Esophagus muscularis mucosa (tissue), 4 donors: ENCODE data around the gene TMA7B. TPM values are rescaled to one million over a fixed set of nuclear protein-coding genes. Genes with fewer than 3 reads are reported as not detected.

Experiments
- DNase-seq: peaks from one replicate; pipeline ENCODE4 v3.0.0-alpha.2; 2017; ENCODE audit errors: extremely low spot score
- H3K27ac ChIP-seq, 4 donors: fragments of 200-600 bp; sonication (generic); replicated peaks in 1 of 4; 1 replicate in 3 of 4; 2 replicates in 1 of 4; pipeline ENCODE4 v1.5.1; 2016 to 2019; ENCODE audit warnings: mild to moderate bottlenecking in 1 of 4
- H3K27me3 ChIP-seq, 4 donors: fragments of 200-600 bp; sonication (generic); one replicate each; pipeline versions ENCODE4 v1.5.1 to v1.6.0; 2016 to 2019
- H3K36me3 ChIP-seq, 4 donors: fragments of 200-600 bp; sonication (generic); one replicate each; pipeline ENCODE4 v1.5.1; 2016 to 2019
- H3K4me1 ChIP-seq, 4 donors: fragments of 200-600 bp; sonication (generic); one replicate each; pipeline ENCODE4 v1.5.1; 2016 to 2019
- H3K4me3 ChIP-seq, 4 donors: fragments of 200-600 bp; sonication (generic); 1 replicate in 2 of 4; 2 replicates in 2 of 4; pipeline ENCODE4 v1.5.1; 2016 to 2019; ENCODE audit warnings: mild to moderate bottlenecking in 4 of 4, moderate library complexity in 1 of 4
- H3K9me3 ChIP-seq, 4 donors: fragments of 200-600 bp; sonication (generic); 1 replicate in 3 of 4; 2 replicates in 1 of 4; pipeline ENCODE4 v1.5.1; 2016 to 2019
- EP300 ChIP-seq: sonication (generic); formaldehyde crosslinking; IDR thresholded peaks from one replicate; pipeline ENCODE4 v1.6.1; 2017; ENCODE audit warnings: antibody characterized with exemption
- POLR2A ChIP-seq: fragments of 450-650 bp; IDR thresholded peaks from one replicate; pipeline ENCODE4 v1.6.1; 2017; ENCODE audit warnings: antibody characterized with exemption, moderate library complexity, mild to moderate bottlenecking, low read depth
- POLR2AphosphoS5 ChIP-seq, 2 donors: sonication (generic); formaldehyde crosslinking; IDR thresholded peaks; one replicate each; pipeline ENCODE4 v1.6.1; 2017; ENCODE audit warnings: antibody characterized with exemption in 2 of 2
- WGBS: methylation state at CpG from one replicate; pipeline ENCODE4 v1.1.5; 2018; 5-methylcytosine and 5-hydroxymethylcytosine counted together
- intact Hi-C: fragments of 100-400 bp; cut with DNase I; formaldehyde crosslinking; loops from one replicate; pipeline ENCODE4 v1.15.1; 2023
- total RNA-seq, 4 donors: library from RNA; depleted of rRNA; stranded (reverse); fragments of >200 nt; gene quantifications; one replicate each; pipeline versions ENCODE4 v1.1.0 to v1.2.1, GENCODE V29; 2016
- TF ChIP-seq, protein P1 (sequence below), 3 experiments: fragments of 200-600 bp in 2 of 3; fragments of 450-650 bp in 1 of 3; sonication (generic) in 2 of 3; IDR thresholded peaks; one replicate each; pipeline ENCODE4 v1.5.1; 2017 to 2019; ENCODE audit warnings: antibody characterized with exemption in 3 of 3, mild to moderate bottlenecking in 2 of 3, moderate library complexity in 1 of 3

The TMA7B gene
- total RNA-seq, 4 donors from 2014 or later, result not detected

DNA sequence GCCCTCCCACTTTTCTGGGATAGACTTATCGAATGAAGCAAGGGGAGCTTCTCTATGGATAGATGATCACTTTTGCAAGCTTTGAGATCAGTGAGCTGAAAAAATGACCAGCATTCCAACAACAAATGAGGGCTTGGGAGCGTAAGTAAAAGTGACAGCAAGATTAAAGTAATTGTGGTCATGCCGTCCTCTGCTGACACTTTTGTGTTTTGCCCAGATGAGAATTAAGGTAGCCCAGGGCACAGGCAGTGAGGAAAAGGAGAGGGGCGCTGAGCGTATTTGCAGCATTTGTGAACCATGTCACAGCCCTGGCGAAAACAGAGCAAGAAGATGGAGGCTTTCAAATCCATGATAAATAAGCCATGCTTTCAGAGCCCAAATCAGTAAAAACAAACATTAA lies 24.6 kb upstream of the TMA7B start:
- 58% methylated on average over 6 of the region's 6 CpGs for WGBS
- TF ChIP-seq POLR2A, result no peak

DNA sequence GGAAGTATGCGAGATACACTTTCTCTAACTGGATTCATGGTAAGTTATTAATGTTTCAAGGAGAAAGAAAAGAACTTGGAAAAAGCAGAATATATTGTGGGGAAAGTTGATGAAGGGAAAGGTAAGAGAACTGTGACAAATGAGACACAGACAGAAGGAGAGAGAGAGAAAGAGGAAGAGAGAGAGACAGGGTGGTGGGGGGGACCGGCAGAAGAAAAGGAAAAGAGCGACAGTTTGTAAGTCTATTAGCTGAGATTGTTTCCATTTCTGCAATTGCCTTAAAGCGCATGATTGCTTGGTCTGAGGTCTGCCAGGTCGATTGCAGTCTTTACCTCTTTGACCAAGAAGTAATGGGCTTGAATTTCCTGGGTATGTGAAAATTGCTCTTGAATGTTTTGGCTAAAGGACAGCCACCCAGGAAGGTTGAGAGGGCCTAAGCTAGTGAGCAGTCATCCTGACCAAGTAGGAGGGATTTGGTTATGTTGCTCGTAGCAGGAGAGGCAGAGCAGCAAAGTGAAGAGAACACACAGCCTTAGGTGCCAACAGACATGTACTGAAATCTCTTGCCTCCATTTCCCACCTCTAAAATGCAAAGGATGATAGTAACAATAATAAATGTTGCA lies 23.6 kb upstream of the TMA7B start:
- intact Hi-C loops, result no loop called here
- H3K9me3 ChIP-seq, result no peaks in the 10 kb centered on the region
- H3K27ac ChIP-seq, result no peak overlapping the region
- peaks cover 0 to 41% (median 0%) of the 10 kb centered on the region in 4 donors for H3K27me3 ChIP-seq
- H3K36me3 ChIP-seq, result no peaks in the 10 kb centered on the region
- TF ChIP-seq, protein P1, sequence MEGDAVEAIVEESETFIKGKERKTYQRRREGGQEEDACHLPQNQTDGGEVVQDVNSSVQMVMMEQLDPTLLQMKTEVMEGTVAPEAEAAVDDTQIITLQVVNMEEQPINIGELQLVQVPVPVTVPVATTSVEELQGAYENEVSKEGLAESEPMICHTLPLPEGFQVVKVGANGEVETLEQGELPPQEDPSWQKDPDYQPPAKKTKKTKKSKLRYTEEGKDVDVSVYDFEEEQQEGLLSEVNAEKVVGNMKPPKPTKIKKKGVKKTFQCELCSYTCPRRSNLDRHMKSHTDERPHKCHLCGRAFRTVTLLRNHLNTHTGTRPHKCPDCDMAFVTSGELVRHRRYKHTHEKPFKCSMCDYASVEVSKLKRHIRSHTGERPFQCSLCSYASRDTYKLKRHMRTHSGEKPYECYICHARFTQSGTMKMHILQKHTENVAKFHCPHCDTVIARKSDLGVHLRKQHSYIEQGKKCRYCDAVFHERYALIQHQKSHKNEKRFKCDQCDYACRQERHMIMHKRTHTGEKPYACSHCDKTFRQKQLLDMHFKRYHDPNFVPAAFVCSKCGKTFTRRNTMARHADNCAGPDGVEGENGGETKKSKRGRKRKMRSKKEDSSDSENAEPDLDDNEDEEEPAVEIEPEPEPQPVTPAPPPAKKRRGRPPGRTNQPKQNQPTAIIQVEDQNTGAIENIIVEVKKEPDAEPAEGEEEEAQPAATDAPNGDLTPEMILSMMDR (IDR thresholded peaks at IDR 0.05), result no peak
- TF ChIP-seq EP300 (no peak), POLR2A (no peak), POLR2AphosphoS5 (IDR thresholded peaks at IDR 0.05) (no peak)
- no peak overlapping the region for H3K4me3 ChIP-seq
- 74% methylated on average over 6 of the region's 6 CpGs for WGBS
- DNase-seq, result no peak
- no peaks in the 10 kb centered on the region for H3K4me1 ChIP-seq

More for the DNA sequence above, 24.6 kb upstream of the TMA7B start:
- Histone ChIP-seq H3K27me3 (peaks cover 0 to 41% (median 0%) of the 10 kb centered on the region in 4 donors), H3K4me1 (no peaks in the 10 kb centered on the region), H3K27ac (no peak overlapping the region), H3K4me3 (no peak overlapping the region), H3K36me3 (no peaks in the 10 kb centered on the region), H3K9me3 (no peaks in the 10 kb centered on the region)
- DNase-seq, result no peak
- intact Hi-C loops, result no loop called here

DNA sequence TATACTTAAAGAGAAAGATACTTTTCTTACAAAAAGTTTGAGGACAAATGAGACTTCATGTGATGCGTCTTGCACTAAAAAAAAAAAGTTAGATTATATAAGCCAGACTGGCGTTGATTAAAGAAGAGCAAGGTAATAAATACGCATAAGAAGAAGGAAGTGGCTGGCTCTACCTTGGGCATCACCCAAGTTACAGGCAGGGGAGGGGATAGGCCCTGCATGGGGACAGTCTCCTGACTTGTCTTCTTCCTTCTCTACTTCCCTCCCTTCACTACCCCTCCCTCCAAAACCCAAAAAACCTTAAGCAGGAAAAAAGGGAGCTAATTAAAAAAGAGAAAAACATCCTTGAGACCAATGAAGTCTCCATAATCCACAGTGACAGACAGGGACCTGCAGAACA lies 22.3 kb upstream of the TMA7B start:
- no peak for DNase-seq
- WGBS, result 84% methylated on average over 3 of the region's 3 CpGs
- intact Hi-C loops, result no loop called here
- TF ChIP-seq EP300, result no peak
- TF ChIP-seq, protein P1 (IDR thresholded peaks at IDR 0.05), result no peak
- TF ChIP-seq POLR2A, result no peak
- no peak for TF ChIP-seq POLR2AphosphoS5 (IDR thresholded peaks at IDR 0.05)
- peaks cover 0 to 29% (median 0%) of the 10 kb centered on the region in 4 donors for H3K27me3 ChIP-seq
- no peak overlapping the region for H3K27ac ChIP-seq
- H3K4me3 ChIP-seq, result no peak overlapping the region
- H3K4me1 ChIP-seq, result no peaks in the 10 kb centered on the region
- no peaks in the 10 kb centered on the region for H3K36me3 ChIP-seq
- no peaks in the 10 kb centered on the region for H3K9me3 ChIP-seq

DNA sequence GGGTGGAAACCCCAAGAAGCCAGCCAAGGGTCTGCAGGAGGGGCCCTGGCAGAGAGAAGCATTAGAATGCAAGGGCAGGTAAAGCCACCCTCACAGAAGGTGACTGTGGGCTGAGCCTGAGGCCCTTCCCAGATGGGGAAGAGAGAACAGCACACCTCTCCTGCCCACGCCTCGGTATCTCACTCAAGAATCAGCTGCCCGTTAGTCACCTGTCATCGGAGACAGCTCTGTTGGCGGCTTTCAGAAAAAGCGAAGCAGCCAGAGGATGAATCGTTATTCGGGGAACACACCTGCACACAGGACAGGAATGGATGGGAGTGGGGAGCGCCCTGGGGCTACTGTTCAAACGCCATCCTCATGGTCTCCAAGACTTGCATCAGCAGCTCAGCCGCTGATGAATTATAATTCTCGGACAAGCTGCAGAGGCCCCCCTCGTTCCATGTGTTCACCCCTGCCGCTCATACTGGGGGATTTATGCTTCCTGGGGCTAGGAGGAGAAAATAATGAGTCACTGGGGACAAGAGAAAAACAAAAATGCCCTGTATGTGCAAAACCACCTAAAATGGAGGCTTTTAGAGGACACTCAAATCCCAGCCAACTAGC lies 21.6 kb upstream of the TMA7B start:
- no peak for DNase-seq
- Histone ChIP-seq H3K4me1 (no peaks in the 10 kb centered on the region), H3K9me3 (no peaks in the 10 kb centered on the region), H3K27ac (no peak overlapping the region), H3K4me3 (no peak overlapping the region), H3K27me3 (peaks cover 0 to 24% (median 0%) of the 10 kb centered on the region in 4 donors), H3K36me3 (no peaks in the 10 kb centered on the region)
- TF ChIP-seq EP300 (no peak), POLR2AphosphoS5 (IDR thresholded peaks at IDR 0.05) (no peak), POLR2A (no peak)
- intact Hi-C loops, result no loop called here
- 83% methylated on average over 14 of the region's 14 CpGs for WGBS

DNA sequence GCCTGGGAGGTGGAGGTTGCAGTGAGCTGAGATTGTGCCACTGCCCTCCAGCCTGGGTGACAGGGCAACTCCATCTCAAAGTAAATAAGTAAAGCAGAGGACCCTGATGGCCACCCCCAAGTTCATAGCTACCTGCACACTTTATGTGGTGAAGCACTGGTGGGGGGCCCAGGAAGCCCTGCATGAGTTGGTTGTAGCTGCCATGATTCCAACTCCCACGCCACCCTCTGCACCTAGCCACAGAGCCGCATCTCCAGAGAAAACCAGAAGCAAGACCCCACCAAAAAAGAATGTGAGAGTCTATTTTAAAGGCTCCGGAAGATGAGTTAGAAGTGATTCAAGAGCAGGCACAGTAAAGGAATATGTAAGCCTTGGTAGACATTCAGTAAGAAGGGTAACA lies 20.4 kb upstream of the TMA7B start:
- no peaks in the 10 kb centered on the region for H3K4me1 ChIP-seq
- TF ChIP-seq POLR2AphosphoS5 (IDR thresholded peaks at IDR 0.05) (no peak), POLR2A (no peak), EP300 (no peak)
- TF ChIP-seq, protein P1 (IDR thresholded peaks at IDR 0.05), result no peak
- H3K36me3 ChIP-seq, result no peaks in the 10 kb centered on the region
- peaks cover 0 to 21% (median 0%) of the 10 kb centered on the region in 4 donors for H3K27me3 ChIP-seq
- no peak for DNase-seq
- intact Hi-C loops, result no loop called here
- no peak overlapping the region for H3K27ac ChIP-seq
- no peak overlapping the region for H3K4me3 ChIP-seq
- no peaks in the 10 kb centered on the region for H3K9me3 ChIP-seq
- WGBS, result 100% methylated on average over 3 of the region's 3 CpGs
